ENCODE measurements around the gene ZNF207.

DNA sequence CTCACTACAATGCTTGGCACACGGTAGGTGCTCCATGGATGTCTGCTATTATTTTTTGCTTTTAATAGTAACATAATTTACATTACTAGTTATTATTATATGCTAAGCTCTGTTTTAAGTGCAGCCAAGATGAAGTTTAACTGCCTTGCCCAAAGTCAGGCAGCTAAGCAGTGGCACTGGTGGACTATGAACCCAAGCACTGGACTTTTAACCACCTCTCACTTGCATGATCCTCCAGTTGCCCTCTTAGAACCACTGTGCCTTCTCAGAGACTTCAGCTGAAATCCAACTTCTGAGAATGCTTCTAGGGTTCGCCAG lies 1.5 kb upstream of the ZNF207 start:
- TF ChIP-seq, protein P1, sequence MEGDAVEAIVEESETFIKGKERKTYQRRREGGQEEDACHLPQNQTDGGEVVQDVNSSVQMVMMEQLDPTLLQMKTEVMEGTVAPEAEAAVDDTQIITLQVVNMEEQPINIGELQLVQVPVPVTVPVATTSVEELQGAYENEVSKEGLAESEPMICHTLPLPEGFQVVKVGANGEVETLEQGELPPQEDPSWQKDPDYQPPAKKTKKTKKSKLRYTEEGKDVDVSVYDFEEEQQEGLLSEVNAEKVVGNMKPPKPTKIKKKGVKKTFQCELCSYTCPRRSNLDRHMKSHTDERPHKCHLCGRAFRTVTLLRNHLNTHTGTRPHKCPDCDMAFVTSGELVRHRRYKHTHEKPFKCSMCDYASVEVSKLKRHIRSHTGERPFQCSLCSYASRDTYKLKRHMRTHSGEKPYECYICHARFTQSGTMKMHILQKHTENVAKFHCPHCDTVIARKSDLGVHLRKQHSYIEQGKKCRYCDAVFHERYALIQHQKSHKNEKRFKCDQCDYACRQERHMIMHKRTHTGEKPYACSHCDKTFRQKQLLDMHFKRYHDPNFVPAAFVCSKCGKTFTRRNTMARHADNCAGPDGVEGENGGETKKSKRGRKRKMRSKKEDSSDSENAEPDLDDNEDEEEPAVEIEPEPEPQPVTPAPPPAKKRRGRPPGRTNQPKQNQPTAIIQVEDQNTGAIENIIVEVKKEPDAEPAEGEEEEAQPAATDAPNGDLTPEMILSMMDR (conservative IDR thresholded peaks at IDR 0.05; ENCODE audit: low read depth, low read length), result no peak
- TF ChIP-seq EZH2 (IDR thresholded peaks at IDR 0.05; ENCODE audit: low read length, unreplicated experiment) (no peak), EZH2phosphoT487 (IDR thresholded peaks at IDR 0.05; ENCODE audit: borderline replicate concordance, low read length) (no peak)
